A172 (cell line): ENCODE data around the gene PPP1R15A. TPM values are rescaled to one million over a fixed set of nuclear protein-coding genes. Genes with fewer than 3 reads are reported as not detected.
"Not testable (repeated sequence)": the region's sequence is repeated elsewhere in the genome, so short reads cannot be mapped to it uniquely, and the experiment has no call there.

Source experiments
- DNase-seq: peaks from one replicate; pipeline ENCODE4 v3.0.0-alpha.2; 2015; ENCODE audit warnings: low spot score
- total RNA-seq: library from RNA; depleted of rRNA; stranded (reverse); fragments of >200 nt; shearing (Covaris generic); gene quantifications from 2 replicates; pipeline ENCODE4 v1.2.3, GENCODE V29; 2014; rRNA removed

PPP1R15A gene
- total RNA-seq, 1 experiment from 2014 or later, result 34.8 TPM

DNA sequence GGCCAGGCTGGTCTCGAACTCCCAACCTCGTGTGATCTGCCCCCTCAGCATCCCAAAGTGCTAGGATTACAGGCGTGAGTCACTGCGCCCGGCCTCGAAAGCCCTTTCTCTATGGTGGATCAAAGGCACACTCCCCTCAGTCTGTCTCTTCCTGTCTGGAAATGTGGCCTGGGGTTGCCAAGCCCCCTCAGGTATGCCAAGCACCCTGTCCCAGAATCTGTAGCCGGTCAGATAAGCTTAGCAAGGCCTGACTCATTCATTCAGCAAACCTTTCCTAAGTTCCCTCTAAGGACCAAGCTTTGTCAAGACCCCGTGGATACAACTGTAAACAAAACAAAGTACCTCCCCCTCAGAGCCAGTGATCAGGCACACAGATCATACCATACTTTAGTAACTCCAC, 42.0 kb downstream of the PPP1R15A start:
- no peak for DNase-seq

- no peak for DNase-seq
These were observed 43.5 kb downstream of the PPP1R15A start for GRCh38 chr19:48915757-48916156.

- DNase-seq, result no peak
These were observed 45.9 kb downstream of the PPP1R15A start for GRCh38 chr19:48918071-48918470.

- no peak for DNase-seq
These were observed 46.6 kb downstream of the PPP1R15A start for GRCh38 chr19:48918801-48919247.

DNA sequence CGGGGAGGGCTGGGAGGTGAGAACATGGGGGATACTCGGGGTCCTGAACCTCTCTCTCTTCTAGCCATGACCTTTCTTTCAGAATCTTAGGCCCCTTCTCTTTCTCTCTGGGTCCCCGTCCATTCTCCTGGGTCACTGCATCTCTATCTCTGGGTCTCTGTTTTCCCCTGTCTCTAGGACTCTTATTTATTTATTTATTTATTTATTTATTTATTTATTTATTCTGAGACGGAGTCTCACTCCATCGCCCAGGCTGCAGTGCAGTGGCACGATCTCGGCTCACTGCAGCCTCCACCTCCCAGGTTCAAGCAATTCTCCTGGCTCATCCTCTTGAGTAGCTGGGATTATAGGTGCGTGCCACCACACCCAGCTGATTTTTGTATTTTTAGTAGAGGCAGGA, 47.0 kb downstream of the PPP1R15A start:
- DNase-seq, result not testable (repeated sequence)

DNA sequence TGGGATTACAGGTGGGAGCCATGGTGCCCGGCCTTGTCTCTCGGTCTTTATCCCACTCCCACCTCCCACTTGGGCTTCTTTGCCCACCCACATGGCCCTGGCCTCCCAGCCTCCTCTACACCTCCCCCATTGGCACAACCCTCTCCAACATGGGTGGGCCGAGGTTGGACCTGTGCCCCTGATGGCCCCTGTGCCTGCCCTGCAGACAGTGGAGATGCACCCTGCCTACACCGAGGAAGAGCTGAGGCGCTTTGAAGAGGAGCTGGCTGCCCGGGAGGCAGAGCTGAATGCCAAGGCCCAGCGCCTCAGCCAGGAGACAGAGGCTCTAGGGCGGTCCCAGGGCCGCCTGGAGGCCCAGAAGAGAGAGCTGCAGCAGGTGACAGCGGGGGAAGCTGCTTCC, 48.7 kb downstream of the PPP1R15A start:
- DNase-seq, result no peak

- no peak for DNase-seq
These were observed 49.7 kb downstream of the PPP1R15A start for GRCh38 chr19:48921721-48922500.

GRCh38 chr19:48922548-48923490, 50.6 kb downstream of the PPP1R15A start:
- DNase-seq, result no peak

DNA sequence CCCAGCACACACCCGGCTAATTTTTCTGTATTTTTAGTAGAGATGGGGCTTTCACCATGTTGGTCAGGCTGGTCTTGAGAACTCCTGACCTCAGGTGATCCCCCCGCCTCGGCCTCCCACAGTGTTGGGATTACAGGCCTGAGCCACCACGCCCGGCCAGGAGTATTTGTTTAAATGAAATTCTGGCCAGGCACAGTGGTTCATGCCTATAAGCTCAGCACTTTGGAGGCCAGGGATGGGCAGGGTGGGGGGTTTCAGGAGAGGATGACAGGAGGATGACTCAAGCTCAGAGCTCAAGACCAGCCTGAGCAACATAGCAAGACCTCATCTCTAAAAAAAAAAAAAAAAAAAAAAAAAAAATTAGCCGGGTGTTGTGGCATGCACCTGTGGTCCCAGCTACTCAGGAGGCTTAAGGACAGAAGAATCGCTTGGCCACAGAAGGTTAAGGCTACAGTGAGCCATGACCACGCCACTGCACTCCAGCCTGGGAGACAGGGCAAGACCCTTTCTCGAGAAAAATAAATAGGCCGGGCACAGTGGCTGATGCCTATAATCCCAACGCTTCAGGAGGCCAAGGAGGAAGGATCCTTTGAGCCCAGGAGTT, 53.1 kb downstream of the PPP1R15A start:
- DNase-seq, result peak; percentile 81

Other genes with a start within 250 kb of the PPP1R15A start
- 2.6 and 15.5 TPM in 2 replicates for gene DBP, start 235.0 kb upstream of the PPP1R15A start, total RNA-seq
- 2.3 and 5.8 TPM in 2 replicates for gene CA11, start 226.2 kb upstream of the PPP1R15A start, total RNA-seq
- gene NTN5, start 199.4 kb upstream of the PPP1R15A start, total RNA-seq, result not detected in 2 replicates
- not detected in 2 replicates for gene FUT2, start 176.4 kb upstream of the PPP1R15A start, total RNA-seq
- gene MAMSTR, start 152.7 kb upstream of the PPP1R15A start, total RNA-seq, result 0.93 and 1.1 TPM in 2 replicates
- gene RASIP1, start 131.8 kb upstream of the PPP1R15A start, total RNA-seq, result 0.07 and 0.12 TPM in 2 replicates
- gene IZUMO1, start 125.5 kb upstream of the PPP1R15A start, total RNA-seq, result not detected in 2 replicates
- 0.81 and 0.98 TPM in 2 replicates for gene FUT1, start 119.8 kb upstream of the PPP1R15A start, total RNA-seq
- not detected in 2 replicates for gene FGF21, start 116.9 kb upstream of the PPP1R15A start, total RNA-seq
- 29.5 and 36.8 TPM in 2 replicates for gene BCAT2, start 61.4 kb upstream of the PPP1R15A start, total RNA-seq
- gene HSD17B14, start 35.9 kb upstream of the PPP1R15A start, total RNA-seq, result 9.9 and 14.6 TPM in 2 replicates
- gene PLEKHA4, start 3.8 kb upstream of the PPP1R15A start, total RNA-seq, result 1.9 and 6.9 TPM in 2 replicates
- gene TULP2, start 26.3 kb downstream of the PPP1R15A start, total RNA-seq, result not detected in 2 replicates
- 91.4 and 104 TPM in 2 replicates for gene NUCB1, start 27.9 kb downstream of the PPP1R15A start, total RNA-seq
- gene DHDH, start 61.3 kb downstream of the PPP1R15A start, total RNA-seq, result 0.10 TPM in 1 of 2 replicates, not detected in the other
- 32.4 and 40.6 TPM in 2 replicates for gene BAX, start 82.5 kb downstream of the PPP1R15A start, total RNA-seq
- 1,818 and 2,662 TPM in 2 replicates for gene FTL, start 92.9 kb downstream of the PPP1R15A start, total RNA-seq
- 14.1 and 18.2 TPM in 2 replicates for gene GYS1, start 120.9 kb downstream of the PPP1R15A start, total RNA-seq
- 121 and 149 TPM in 2 replicates for gene RUVBL2, start 121.5 kb downstream of the PPP1R15A start, total RNA-seq
- gene LHB, start 144.7 kb downstream of the PPP1R15A start, total RNA-seq, result not detected in 2 replicates
- 2.6 TPM in 1 of 2 replicates, not detected in the other for gene CGB3, start 151.9 kb downstream of the PPP1R15A start, total RNA-seq
- not detected in 2 replicates for gene CGB2, start 159.5 kb downstream of the PPP1R15A start, total RNA-seq
- not detected in 2 replicates for gene CGB1, start 164.5 kb downstream of the PPP1R15A start, total RNA-seq
- gene CGB5, start 171.4 kb downstream of the PPP1R15A start, total RNA-seq, result 1.3 and 3.4 TPM in 2 replicates
- gene CGB8, start 176.7 kb downstream of the PPP1R15A start, total RNA-seq, result 4.7 and 8.8 TPM in 2 replicates
- gene CGB7, start 185.3 kb downstream of the PPP1R15A start, total RNA-seq, result 0.43 and 1.4 TPM in 2 replicates
- not detected in 2 replicates for gene NTF4, start 192.4 kb downstream of the PPP1R15A start, total RNA-seq
- not detected in 2 replicates for gene KCNA7, start 200.3 kb downstream of the PPP1R15A start, total RNA-seq
- 143 and 174 TPM in 2 replicates for gene SNRNP70, start 213.0 kb downstream of the PPP1R15A start, total RNA-seq
- 0.16 and 8.5 TPM in 2 replicates for gene LIN7B, start 241.9 kb downstream of the PPP1R15A start, total RNA-seq
- not detected in 2 replicates for gene C19orf73, start 246.7 kb downstream of the PPP1R15A start, total RNA-seq
- gene PPFIA3, start 247.1 kb downstream of the PPP1R15A start, total RNA-seq, result 3.4 and 4.7 TPM in 2 replicates